Measurements from ENCODE around the gene CST4. TPM values are rescaled to one million over a fixed set of nuclear protein-coding genes. Genes with fewer than 3 reads are reported as not detected.
"Not testable (repeated sequence)": the region's sequence is repeated elsewhere in the genome, so short reads cannot be mapped to it uniquely, and the experiment has no call there.

CST4 gene
- total RNA-seq, 1 donor from 2014 or later = not detected

DNA sequence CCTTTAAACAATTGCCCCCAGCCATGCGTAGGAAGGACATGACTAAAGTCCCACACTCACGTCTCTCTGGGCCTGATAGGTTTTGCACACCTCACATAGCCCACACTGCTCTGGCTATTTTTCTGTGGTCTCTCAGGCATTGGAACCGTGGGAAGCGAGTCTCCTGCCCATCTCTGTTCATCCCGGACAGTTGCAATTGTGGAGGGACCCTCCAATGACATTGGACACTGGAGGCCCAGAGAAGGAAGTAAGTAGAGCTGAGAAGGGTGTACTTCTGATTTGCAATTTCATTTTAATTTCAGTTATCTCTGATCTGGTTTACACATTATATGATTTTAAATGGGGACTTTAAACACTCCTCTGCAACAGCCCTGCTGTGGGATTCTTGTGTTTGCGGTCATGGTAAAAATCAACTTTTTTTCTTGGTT is 27.8 kb downstream of the CST4 start:
- DNase-seq (ENCODE audit: low read depth in 2 of 2) = no peak

DNA sequence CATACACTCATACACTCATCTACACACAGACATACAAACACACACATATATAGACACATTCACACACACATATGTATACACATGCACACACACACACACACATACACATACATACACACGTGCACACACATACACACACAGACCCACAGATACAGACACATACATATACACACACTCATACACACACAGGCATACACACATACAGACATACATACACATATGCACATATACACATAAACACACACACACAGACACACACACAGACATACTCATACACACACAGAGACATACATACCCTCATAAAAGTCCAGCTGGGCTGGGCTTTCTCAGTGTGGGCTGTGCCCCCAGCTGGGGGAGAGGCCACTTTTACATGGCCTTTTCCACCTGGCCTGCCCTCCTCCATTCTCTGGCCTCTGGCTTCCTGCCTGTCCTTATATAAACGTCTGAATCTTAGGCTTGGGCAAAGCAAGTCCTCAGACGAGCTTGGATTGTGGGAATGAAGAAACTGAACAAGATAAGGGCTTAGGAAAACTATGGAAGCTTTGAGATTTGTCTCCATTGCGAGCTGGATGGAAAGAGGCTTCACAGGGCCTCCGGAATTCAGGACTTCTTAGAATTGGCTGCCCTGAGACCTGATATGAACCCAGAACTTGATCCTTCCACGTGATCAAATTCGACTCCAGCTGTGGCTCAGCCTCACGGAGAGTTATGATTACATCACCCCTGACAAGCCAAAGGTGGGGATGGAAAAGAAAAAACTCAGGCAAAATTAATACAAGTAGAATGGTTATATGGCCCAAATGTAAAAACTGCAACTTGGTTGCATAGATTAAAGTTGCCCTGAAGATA is 28.6 kb downstream of the CST4 start:
- no peak for DNase-seq (ENCODE audit: low read depth in 2 of 2)

DNA sequence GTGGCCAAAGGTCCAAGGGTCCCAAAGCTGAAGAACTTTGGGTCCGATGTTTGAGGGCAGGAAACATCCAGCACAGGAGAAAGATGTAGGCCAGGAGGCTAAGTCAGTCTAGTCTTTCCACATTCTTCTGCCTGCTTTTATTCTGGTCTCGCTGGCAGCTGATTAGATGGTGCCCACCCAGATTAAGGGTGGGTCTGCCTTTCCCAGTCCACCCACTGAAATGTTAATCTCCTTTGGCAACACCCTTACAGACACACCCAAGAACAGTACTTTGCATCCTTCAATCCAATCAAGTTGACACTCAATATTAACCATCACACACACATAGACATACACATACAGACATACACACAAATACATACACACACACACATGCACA is 29.2 kb downstream of the CST4 start:
- DNase-seq (ENCODE audit: low read depth in 2 of 2) = not testable (repeated sequence)

DNA sequence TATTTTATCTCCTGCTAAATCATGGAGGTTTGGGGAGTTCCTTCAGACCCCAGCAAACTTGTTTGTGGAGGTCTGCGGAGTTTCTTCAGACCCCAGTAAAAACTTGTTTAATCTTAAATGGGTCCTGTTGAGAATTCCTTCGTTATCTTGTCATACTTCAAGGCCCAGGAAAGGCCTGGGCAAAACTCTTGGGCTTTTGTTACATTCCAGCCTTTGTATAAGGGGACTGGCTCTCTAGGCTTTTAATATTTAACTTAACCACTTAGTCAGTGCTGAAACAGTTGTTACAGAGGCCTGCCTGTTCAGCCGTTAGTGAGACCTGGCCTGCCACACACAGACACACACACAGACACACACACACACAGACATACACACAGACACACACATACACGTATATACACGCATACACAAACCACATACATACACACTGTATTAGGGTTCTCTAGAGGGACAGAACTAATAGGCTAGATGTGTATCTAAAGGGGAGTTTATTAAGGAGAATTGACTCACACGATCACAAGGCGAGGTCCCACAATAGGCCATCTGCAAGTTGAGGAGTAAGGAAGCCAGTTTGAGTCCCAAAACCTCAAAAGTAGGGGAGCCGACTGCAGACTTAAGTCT is 29.7 kb downstream of the CST4 start:
- DNase-seq (ENCODE audit: low read depth in 2 of 2) = no peak

DNA sequence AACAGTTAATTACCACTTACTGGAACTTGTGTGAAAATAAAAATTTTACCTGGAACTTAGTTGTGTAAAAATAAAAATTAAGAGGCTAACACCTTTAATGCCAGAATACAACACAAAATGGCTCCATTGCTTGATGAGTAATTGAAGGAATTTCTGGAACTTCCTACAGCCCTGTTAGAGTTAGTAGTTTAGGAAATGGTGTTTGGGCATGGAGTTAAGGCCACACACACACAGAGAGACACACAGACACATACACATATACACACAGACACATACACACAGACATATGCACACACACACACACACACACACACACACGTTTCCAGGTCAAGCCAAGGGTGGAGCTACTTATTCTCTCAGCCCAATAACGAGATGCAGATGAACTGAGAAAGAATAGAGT is 30.5 kb downstream of the CST4 start:
- DNase-seq (ENCODE audit: low read depth in 2 of 2) = peak in 1 of 2 donors; percentile 29

DNA sequence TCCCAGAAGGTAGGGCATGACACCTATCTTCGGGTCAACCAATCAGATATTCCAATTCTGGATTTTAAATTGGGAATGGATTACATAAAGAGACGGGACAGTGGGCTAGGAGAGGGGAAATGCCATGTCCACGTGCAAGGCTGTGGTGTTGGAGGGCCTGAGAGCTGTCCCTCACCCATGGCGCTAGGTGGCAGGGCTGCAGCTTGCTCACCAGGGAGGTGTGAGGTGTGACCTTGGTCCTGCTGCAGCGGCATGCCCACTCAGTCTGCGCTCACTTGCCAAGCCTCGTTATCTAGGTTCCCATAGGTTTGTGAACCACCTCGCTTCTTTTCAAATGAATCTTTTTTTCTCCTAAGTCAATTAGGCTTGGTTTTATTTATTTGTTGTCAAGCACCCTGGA is 31.6 kb downstream of the CST4 start:
- DNase-seq (ENCODE audit: low read depth in 2 of 2) = no peak

DNA sequence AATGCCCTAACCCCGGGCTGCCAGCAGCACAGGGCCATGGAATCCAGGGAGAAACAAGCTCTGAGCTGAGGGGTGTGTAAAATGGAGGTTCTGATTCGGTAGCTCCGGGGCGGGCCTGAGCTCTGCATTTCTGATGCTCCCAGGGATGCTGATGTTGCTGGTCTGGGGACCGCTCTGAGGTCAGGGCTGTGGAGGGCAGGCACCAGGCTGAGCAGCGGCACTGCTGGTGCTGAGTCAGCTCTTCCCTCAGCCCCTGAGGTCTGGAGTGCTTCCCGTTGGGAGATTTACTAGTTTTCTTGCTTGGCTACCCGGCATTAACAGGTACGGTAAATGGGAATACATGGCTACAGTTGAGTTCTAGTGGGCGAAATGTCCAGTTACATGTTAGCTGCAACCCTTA is 32.5 kb downstream of the CST4 start:
- no peak for DNase-seq (ENCODE audit: low read depth in 2 of 2)

DNA sequence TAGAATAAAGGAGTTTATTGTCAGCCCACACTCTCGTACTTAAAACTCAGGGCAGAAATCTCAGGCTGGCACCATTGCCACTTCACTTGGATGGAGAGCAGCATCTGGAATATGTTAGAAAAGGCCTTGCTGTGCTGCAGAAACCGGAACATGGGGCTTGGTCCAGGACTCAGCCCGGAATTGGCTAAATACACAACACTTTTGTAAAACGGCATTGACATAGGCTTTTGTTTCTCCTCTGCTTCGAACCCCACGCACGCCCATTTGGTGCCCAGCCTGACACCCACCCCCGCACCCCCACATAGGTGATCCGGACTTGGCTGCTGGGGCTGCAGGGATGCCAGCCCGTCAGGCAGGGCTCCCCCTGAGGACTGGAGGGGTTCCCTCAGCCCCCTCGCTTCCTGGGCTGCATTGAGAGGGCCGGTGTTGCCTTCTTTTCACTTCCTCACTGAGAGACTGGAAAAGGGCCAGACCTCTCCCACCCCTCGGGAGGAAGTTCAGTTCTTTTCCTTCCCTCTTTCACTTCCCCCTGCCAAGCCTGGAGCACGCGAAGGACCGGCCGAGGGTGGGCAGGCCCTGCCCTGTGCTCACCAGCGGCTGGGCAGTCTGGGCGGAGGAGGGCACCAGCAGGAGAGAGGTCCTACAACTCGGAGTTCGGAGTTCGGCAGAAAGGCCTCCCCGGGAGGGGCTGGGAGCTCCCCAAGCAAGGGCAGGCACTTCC is 33.2 kb downstream of the CST4 start:
- DNase-seq (ENCODE audit: low read depth in 2 of 2) = no peak

DNA sequence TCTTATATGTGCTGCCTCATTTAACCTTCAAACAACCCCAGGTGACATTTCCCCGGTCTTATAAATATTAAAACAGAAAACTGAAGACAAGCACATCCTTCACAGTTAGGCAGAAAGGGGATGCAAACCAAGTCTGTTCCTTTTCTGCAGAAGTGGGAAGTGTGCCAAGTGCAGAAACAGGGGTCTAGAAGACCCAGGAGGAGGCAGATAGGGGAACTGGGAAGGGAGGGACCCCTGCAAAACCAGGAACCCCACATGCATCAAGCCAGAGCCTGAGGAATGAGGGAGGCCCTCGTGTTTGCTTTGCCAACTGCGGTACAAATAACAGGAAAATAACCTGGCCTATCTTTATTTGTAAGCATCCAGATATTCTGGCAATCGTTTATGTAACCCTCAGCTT is 34.1 kb downstream of the CST4 start:
- DNase-seq (ENCODE audit: low read depth in 2 of 2) = no peak

DNA sequence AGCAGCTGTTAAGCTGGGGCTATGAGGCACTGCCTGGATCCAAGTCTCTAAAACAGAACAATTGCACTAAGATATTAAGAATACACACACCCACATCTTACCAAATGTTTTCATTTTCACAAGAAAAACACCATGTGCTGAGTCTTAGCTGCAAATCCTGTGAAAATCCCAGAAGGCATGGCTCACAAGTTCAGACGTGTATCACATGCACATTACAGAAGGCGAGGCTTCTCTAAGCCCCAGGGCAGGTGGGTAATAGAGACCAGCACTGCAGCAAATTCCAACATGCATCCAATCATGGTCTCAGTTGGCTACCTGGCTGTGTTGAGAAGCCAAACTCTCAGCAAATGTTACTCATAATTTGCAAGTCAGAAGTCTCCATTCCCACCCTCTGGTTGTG is 34.8 kb downstream of the CST4 start:
- DNase-seq (ENCODE audit: low read depth in 2 of 2) = no peak

DNA sequence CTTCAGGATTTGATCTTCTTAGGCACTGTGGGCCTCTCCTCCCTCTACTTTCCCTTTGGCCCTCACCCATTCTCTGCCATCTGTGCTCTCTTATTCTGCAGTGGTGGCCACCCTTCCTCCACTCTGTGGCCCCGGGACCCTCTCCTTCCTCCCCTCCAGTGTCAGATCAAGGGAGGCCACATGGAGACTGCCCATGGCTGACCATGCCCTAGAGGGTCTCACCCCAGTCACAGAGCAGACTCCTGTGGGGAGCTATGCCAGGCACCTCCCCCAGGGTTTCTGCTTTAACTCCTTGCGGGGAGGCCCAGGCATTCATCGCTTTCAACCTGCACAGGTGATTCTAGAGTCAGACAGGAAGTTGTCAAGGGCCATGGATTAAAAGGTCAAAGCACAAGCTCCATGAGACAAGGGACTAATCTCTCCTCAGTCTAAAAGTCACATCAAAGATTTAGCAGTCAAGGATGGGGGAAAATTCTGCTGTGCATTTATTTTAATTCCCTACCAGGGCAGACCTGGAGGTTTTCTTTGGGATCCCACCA is 35.4 kb downstream of the CST4 start:
- DNase-seq (ENCODE audit: low read depth in 2 of 2) = no peak

DNA sequence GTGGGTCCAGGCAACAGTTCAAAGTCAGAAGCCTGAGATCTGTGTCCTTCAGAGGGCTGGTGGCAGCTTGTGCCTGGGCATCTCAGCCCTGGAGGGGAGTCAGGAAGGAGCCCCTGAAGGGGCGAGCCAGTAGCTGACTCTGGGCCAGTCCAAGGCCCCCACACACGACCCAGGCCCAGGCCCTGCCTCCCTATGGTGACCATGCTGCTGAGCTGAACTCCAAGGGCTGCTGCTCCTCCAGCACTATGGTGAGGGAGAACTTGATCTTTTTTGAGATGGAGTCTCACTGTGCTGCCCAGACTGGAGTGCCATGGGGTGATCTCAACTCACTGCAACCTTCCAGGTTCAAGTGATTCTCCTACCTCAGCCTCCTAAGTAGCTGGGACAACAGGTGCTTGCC is 35.9 kb downstream of the CST4 start:
- no peak for DNase-seq (ENCODE audit: low read depth in 2 of 2)

DNA sequence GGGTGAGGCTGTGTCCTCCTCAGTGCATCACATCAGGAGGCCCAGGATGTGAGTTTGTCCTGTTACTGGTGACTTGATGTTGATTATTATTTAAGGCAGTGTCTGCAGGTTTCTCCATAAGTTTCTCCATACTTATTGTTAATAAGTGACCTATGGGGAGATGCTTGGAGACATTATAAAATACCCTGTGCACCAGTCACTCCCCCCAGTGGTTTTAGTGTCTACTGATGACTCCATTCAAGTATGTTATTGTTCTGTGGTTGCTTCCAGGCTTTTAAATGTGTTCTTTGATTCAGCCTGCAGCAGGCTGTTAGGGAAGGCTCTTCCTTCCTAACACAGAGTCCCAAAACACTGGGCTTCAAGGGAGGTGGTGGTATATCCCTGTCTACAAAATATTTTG is 36.5 kb downstream of the CST4 start:
- no peak for DNase-seq (ENCODE audit: low read depth in 2 of 2)

DNA sequence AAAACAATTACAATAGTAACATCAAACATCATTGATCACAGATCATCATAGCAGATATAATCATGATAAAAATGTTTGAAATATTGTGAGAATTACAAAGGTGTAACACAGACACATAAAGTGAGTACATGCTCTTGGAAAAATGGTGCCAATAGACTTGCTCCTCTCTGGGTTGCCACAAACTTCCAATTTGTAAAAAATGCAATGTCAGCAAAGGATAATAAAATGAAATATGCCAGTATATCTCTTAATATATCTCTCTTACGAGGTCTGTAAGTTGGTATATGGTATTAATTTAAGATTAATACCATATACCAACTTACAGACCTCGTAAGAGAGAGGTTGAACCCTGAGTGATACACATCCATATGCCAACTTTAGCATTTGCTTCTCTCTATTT is 37.7 kb downstream of the CST4 start:
- DNase-seq (ENCODE audit: low read depth in 2 of 2) = no peak

DNA sequence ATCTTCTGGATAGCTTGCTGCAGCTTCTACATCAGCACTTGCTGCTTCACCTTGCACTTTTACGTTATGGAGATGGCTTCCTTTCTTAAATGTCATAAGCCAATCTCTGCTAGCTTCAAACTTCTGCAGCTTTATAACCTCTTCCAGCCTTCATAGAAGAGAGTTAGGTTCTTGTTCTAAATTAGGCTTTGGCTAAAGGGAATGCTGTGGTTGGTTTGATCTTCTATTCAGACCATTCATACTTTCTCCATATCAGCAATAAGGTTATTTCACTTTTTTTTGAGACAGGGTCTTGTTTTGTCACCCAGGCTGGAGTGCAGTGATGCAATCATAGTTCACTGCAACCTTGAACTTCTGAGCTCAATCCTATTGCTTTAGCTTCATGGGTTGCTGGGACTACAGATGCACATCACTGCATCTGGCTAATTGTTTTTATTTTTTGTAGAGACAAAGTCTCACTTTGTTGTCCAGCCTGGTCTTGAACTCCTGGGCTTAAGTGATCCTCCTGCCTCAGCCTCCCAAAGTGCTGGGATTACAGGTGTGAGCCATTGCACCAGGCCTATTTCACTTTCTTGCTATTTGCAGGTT is 38.9 kb downstream of the CST4 start:
- DNase-seq (ENCODE audit: low read depth in 2 of 2) = no peak

DNA sequence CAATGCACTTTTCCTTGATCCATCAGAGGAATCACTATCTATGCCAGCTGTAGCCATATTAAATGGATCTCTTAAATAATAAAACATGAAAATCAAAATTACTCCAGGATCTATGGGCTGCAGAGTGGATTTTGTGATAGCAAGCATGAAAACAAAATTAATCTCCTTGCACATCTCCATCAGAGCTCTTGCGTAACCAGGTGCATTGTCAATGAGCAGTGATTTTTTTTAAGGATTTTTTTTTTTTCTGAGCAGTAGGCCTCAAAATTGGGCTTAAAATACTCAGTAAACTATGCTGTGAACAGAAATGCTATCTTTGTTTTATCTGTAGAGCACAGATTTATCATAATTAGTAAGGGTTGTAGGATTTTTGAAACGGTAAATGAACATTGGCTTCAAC is 39.6 kb downstream of the CST4 start:
- no peak for DNase-seq (ENCODE audit: low read depth in 2 of 2)

DNA sequence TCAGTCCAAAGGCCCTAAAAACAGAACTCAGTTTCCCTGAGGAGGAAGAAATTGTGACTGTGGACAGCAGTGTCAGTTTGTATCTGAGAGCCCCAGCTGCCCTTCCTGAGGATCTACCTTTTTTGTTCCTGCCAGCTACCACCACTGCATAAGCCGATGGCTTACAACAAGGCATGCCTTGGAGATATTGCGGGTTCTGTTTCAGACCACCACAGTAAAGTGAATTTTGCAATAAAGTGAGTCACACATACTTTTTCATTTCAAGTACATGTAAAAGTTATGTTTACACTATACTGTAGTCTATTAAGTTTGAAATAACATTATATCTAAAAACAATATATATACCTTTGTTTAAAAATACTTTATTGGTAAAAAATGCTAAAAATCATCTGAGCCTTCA is 41.5 kb downstream of the CST4 start:
- no peak for DNase-seq (ENCODE audit: low read depth in 2 of 2)

DNA sequence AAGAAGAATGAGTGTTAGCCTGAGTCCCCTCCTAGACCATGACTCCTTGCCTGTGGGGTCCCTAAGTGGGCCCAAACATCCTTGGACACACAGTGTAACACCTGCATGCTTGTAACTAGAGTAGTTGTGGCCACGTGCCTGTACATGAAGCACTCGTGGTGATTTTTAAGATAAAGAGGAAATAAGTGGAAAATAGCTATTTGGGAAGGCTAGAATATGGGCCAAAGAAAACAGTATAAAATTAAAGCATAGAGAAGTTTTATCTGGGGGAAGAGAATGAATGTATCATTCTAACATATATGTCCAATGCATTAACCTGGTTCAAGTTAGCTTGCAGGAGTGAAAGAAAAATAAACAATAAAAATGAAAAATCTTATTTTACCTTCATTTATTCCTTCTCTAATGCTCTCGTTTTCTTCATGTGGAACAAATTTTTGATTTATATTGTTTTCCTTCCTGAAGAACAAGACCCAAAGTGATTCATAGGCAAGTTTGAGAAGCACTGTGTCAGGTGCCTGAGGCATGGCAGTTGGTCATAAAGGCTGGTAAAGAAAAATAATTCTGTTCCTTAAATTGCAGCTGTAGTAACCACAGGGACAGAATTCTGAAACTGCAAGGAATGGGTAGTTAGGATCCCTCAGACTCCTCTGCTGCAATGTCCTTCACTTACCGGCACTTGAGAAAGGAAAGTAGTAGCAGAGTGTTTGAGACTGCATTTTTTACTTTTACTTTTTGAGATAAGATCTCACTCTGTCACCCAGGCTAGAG is 42.5 kb downstream of the CST4 start:
- peak in 1 of 2 donors; percentile 40 for DNase-seq (ENCODE audit: low read depth in 2 of 2)

DNA sequence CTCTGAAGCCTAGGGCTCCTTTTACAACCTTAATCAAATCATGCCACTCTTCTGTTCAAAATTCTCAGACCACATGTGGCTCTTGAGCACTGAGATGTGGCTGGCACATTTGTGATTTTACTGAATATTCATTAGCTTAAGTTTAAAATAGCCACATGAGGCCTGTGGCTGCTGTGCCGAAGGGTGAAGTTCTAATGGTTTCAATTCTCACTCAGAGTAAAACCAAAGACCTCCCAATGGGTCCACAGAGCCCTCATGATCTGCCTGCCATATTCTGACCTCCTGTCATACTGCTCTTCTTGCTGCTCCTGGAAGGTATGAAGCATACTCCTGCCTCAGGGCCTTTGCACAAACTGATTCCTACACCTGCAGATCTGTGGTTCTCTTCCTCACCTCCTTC is 43.3 kb downstream of the CST4 start:
- no peak for DNase-seq (ENCODE audit: low read depth in 2 of 2)

DNA sequence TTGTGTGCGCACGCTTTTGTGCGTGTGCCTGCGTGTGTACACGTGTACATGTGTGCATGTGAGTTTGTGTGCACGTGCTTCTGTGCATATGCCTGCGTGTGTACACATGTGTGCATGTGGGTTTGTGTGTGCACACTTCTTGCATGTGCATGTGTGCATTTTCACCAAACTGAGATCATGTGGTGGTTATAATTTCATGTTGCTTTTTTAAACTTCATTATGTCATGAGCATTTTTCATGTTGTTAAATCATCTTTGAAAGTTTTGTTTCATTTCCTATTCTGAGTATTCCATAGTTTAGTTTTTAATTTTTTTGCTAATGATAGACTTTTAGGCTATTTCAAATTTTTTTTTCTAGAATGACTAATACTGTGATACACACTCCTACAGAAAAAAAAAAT is 44.7 kb downstream of the CST4 start:
- DNase-seq (ENCODE audit: low read depth in 2 of 2) = no peak

DNA sequence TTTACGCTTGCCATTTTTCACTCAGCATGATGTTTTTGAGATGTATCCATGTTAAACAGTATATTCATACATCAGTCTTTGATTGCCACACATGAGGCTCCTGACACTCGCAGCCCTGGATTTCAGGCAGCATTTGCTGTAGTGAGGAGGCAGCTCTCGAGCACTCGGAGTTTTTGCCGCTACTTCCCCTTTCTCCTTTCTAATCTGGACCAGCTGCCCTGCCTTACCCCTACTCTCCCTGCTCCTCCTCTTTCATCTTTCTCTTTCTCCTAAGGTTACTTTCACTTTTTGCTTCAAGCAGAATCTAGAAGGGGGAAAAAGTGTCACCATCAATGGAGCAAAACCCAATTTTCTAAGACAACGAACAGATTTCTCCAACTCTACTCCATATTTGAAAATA is 45.2 kb downstream of the CST4 start:
- no peak for DNase-seq (ENCODE audit: low read depth in 2 of 2)

All from dermis microvascular lymphatic vessel endothelial cell (primary cell).